Smooth muscle cell (in vitro differentiated cells): Measurements from ENCODE around the gene UBE2L3. TPM values are rescaled to one million over a fixed set of nuclear protein-coding genes. Genes with fewer than 3 reads are reported as not detected.

ENCODE experiments used
- DNase-seq: peaks from one replicate; lab custom pipeline; 2025; ENCODE audit not compliant: unreplicated experiment; lab: John Stamatoyannopoulos, UW
- H2AFZ ChIP-seq: fragments of 200-600 bp; sonication (generic); 2 replicates; pipeline ENCODE4 v1.6.0; 2016; ENCODE audit warnings: antibody characterized with exemption, low read depth, mild to moderate bottlenecking
- H3F3A ChIP-seq: fragments of 200-600 bp; sonication (generic); 2 replicates; pipeline ENCODE4 v1.6.0; 2017; ENCODE audit warnings: antibody characterized with exemption, low read depth
- H3K27ac ChIP-seq: fragments of 200-600 bp; sonication (generic); 2 replicates; pipeline ENCODE4 v1.5.1; 2016; ENCODE audit warnings: low read depth, mild to moderate bottlenecking
- H3K27me3 ChIP-seq: fragments of 200-600 bp; sonication (generic); 2 replicates; pipeline ENCODE4 v1.6.1; 2016; ENCODE audit warnings: low read depth, mild to moderate bottlenecking
- H3K36me3 ChIP-seq: fragments of 200-600 bp; sonication (generic); 2 replicates; pipeline ENCODE4 v1.5.1; 2016; ENCODE audit warnings: low read depth
- H3K4me1 ChIP-seq: fragments of 200-600 bp; sonication (generic); 2 replicates; pipeline ENCODE4 v1.5.1; 2016; ENCODE audit warnings: low read depth
- H3K4me2 ChIP-seq: fragments of 200-600 bp; sonication (generic); 2 replicates; pipeline ENCODE4 v1.6.0; 2016; ENCODE audit warnings: mild to moderate bottlenecking
- H3K4me3 ChIP-seq: fragments of 200-600 bp; sonication (generic); 2 replicates; pipeline ENCODE4 v1.5.1; 2016; ENCODE audit warnings: mild to moderate bottlenecking
- H3K79me2 ChIP-seq: fragments of 200-600 bp; sonication (generic); 2 replicates; pipeline ENCODE4 v1.6.0; 2016; ENCODE audit warnings: low read depth, mild to moderate bottlenecking
- H3K9ac ChIP-seq: fragments of 200-600 bp; sonication (generic); 2 replicates; pipeline ENCODE4 v1.6.0; 2016; ENCODE audit warnings: low read depth
- H3K9me3 ChIP-seq: fragments of 200-600 bp; sonication (generic); replicated peaks from 2 replicates; pipeline ENCODE4 v1.5.1; 2016; ENCODE audit warnings: low read depth
- H4K20me1 ChIP-seq: fragments of 200-600 bp; sonication (generic); 2 replicates; pipeline ENCODE4 v1.6.0; 2016; ENCODE audit warnings: low read depth
- CTCF ChIP-seq: fragments of 200-600 bp; sonication (generic); IDR thresholded peaks from 2 replicates; pipeline ENCODE4 v1.5.1; 2017; ENCODE audit warnings: borderline replicate concordance, mild to moderate bottlenecking, antibody characterized with exemption; ENCODE audit not compliant: insufficient read depth, poor library complexity, severe bottlenecking
- WGBS: methylation state at CpG from one replicate; pipeline ENCODE4 v1.1.7; 2016; ENCODE audit warnings: low lambda C conversion rate; 5-methylcytosine and 5-hydroxymethylcytosine counted together
- polyA plus RNA-seq: library from polyadenylated mRNA; unstranded; fragments of >200 nt; fragmentation: Nextera tagmentation; extraction: Ambion mirVana; gene quantifications from 2 replicates; pipeline ENCODE4 v1.2.1, GENCODE V29; 2016
- total RNA-seq: library from RNA; depleted of rRNA; stranded (reverse); fragments of >200 nt; gene quantifications from 2 replicates; pipeline ENCODE4 v1.2.3, GENCODE V29; 2014

The UBE2L3 gene
- total and polyA plus RNA-seq, 2 experiments from 2014 or later, result 65.4 to 89.3 TPM

- H3F3A ChIP-seq, result no peaks in the 10 kb centered on the region
- no peak for TF ChIP-seq CTCF
- peaks cover 10% of the 10 kb centered on the region for H3K36me3 ChIP-seq
- no peak overlapping the region for H2AFZ ChIP-seq
- peaks cover 99% of the 10 kb centered on the region for H3K79me2 ChIP-seq
- no peak overlapping the region for H3K27ac ChIP-seq
- no peaks in the 10 kb centered on the region for H3K27me3 ChIP-seq
- H4K20me1 ChIP-seq, result peaks cover 100% of the 10 kb centered on the region
- no peak for DNase-seq
- H3K4me2 ChIP-seq, result no peak overlapping the region
- no peaks in the 10 kb centered on the region for H3K9me3 ChIP-seq
- H3K4me1 ChIP-seq, result no peaks in the 10 kb centered on the region
- WGBS, result 93% methylated on average over 3 of the region's 3 CpGs
- no peak overlapping the region for H3K9ac ChIP-seq
- H3K4me3 ChIP-seq, result no peak overlapping the region
Measured at GRCh38 chr22:21598302-21598701, 30.8 kb downstream of the UBE2L3 start.

- Histone ChIP-seq H3F3A (no peaks in the 10 kb centered on the region), H3K27ac (no peak overlapping the region), H3K4me2 (no peak overlapping the region), H3K4me1 (no peaks in the 10 kb centered on the region), H3K9me3 (no peaks in the 10 kb centered on the region), H3K79me2 (peaks cover 98% of the 10 kb centered on the region), H3K36me3 (peaks cover 5% of the 10 kb centered on the region), H2AFZ (no peak overlapping the region), H3K9ac (no peak overlapping the region), H3K4me3 (no peak overlapping the region), H4K20me1 (peaks cover 100% of the 10 kb centered on the region), H3K27me3 (no peaks in the 10 kb centered on the region)
- WGBS, result 92% methylated on average over 6 of the region's 6 CpGs
- TF ChIP-seq CTCF, result no peak
- DNase-seq, result no peak
Measured at GRCh38 chr22:21599053-21599893, 31.8 kb downstream of the UBE2L3 start.

- Histone ChIP-seq H3K9ac (no peak overlapping the region), H3F3A (no peaks in the 10 kb centered on the region), H3K36me3 (no peaks in the 10 kb centered on the region), H3K4me1 (no peaks in the 10 kb centered on the region), H3K4me2 (no peak overlapping the region), H4K20me1 (peaks cover 100% of the 10 kb centered on the region), H3K9me3 (no peaks in the 10 kb centered on the region), H3K27me3 (no peaks in the 10 kb centered on the region), H3K4me3 (no peak overlapping the region), H2AFZ (no peak overlapping the region), H3K27ac (no peak overlapping the region), H3K79me2 (peaks cover 98% of the 10 kb centered on the region)
- TF ChIP-seq CTCF, result no peak
- WGBS, result 97% methylated on average over 6 of the region's 6 CpGs
- DNase-seq, result no peak
Measured at GRCh38 chr22:21602579-21602978, 35.1 kb downstream of the UBE2L3 start.

GRCh38 chr22:21603973-21604372 is 36.5 kb downstream of the UBE2L3 start:
- WGBS, result 93% methylated on average over 9 of the region's 9 CpGs
- H3F3A ChIP-seq, result no peaks in the 10 kb centered on the region
- no peak for TF ChIP-seq CTCF

More at GRCh38 chr22:21603973-21604372, 36.5 kb downstream of the UBE2L3 start:
- Histone ChIP-seq H3K4me2 (no peak overlapping the region), H3K4me1 (no peaks in the 10 kb centered on the region), H3K4me3 (no peak overlapping the region), H3K9ac (no peak overlapping the region), H4K20me1 (peaks cover 100% of the 10 kb centered on the region), H3K9me3 (no peaks in the 10 kb centered on the region), H3K27me3 (no peaks in the 10 kb centered on the region), H3K27ac (no peak overlapping the region), H3K36me3 (no peaks in the 10 kb centered on the region), H3K79me2 (peaks cover 99% of the 10 kb centered on the region), H2AFZ (no peak overlapping the region)
- DNase-seq, result no peak
